NCI-H2107 (cell line): ENCODE results near the gene NXF3.
"Not testable (repeated sequence)": the region's sequence is repeated elsewhere in the genome, so short reads cannot be mapped to it uniquely, and the experiment has no call there.

Source experiments
- DNase-seq: peaks from one replicate; lab custom pipeline; 2025; lab: John Stamatoyannopoulos, UW

The NXF3 gene

GRCh38 chrX:103033371-103033770 lies 59.6 kb downstream of the NXF3 start:
- not testable (repeated sequence) for DNase-seq
